Fibroblast of lung (primary cell): ENCODE results near the gene PDE1A. TPM values are rescaled to one million over a fixed set of nuclear protein-coding genes. Genes with fewer than 3 reads are reported as not detected.

ENCODE experiments used
- DNase-seq, 2 donors: peaks; one replicate each; pipeline versions ENCODE4 v3.0.0 to v3.0.0-alpha.2; 2010; ENCODE audit warnings: low read depth in 2 of 2
- H2AFZ ChIP-seq: 2 replicates; pipeline ENCODE4 v1.5.1; 2012; ENCODE audit warnings: low read length, control low read depth, inconsistent platforms
- H3K27ac ChIP-seq: 2 replicates; pipeline ENCODE4 v1.5.1; 2011; ENCODE audit warnings: low read length, control low read depth; ENCODE audit not compliant: insufficient read depth
- H3K27me3 ChIP-seq: 2 replicates; pipeline ENCODE4 v1.5.1; 2011; ENCODE audit warnings: mild to moderate bottlenecking, low read length; ENCODE audit not compliant: control insufficient read depth, insufficient read depth
- H3K36me3 ChIP-seq: 2 replicates; pipeline ENCODE4 v1.5.1; 2011; ENCODE audit warnings: low read length; ENCODE audit not compliant: control insufficient read depth, insufficient read depth
- H3K4me1 ChIP-seq: 2 replicates; pipeline ENCODE4 v1.5.1; 2011; ENCODE audit warnings: low read length; ENCODE audit not compliant: control insufficient read depth, insufficient read depth; ENCODE audit errors: extremely low read depth
- H3K4me2 ChIP-seq: 2 replicates; pipeline ENCODE4 v1.5.1; 2011; ENCODE audit warnings: low read length, control low read depth; ENCODE audit not compliant: insufficient read depth; ENCODE audit errors: extremely low read depth
- H3K4me3 ChIP-seq, 4 experiments: fragments of 200-600 bp in 1 of 4; sonication (generic) in 1 of 4; replicated peaks in 1 of 4; 2 replicates each; pipeline ENCODE4 v1.5.1; 2011 to 2016; ENCODE audit warnings: low read length in 4 of 4, low read depth in 3 of 4, mild to moderate bottlenecking in 3 of 4, control low read depth in 2 of 4, inconsistent platforms in 1 of 4, mixed read lengths in 1 of 4; ENCODE audit not compliant: insufficient read depth in 1 of 4; ENCODE audit errors: control extremely low read depth in 1 of 4
- H3K79me2 ChIP-seq: 2 replicates; pipeline ENCODE4 v1.5.1; 2012; ENCODE audit warnings: mild to moderate bottlenecking, low read length, inconsistent platforms; ENCODE audit not compliant: control insufficient read depth, insufficient read depth
- H3K9ac ChIP-seq: 2 replicates; pipeline ENCODE4 v1.5.1; 2011; ENCODE audit warnings: mild to moderate bottlenecking, low read length, control low read depth; ENCODE audit not compliant: insufficient read depth
- H3K9me3 ChIP-seq: 2 replicates; pipeline ENCODE4 v1.5.1; 2012; ENCODE audit warnings: low read depth, low read length; ENCODE audit not compliant: control insufficient read depth, insufficient read depth
- H4K20me1 ChIP-seq: 2 replicates; pipeline ENCODE4 v1.5.1; 2011; ENCODE audit warnings: low read length; ENCODE audit not compliant: control insufficient read depth, insufficient read depth; ENCODE audit errors: extremely low read depth
- CTCF ChIP-seq, 2 donors: IDR thresholded peaks in 1 of 2; conservative IDR thresholded peaks in 1 of 2; 1 replicate in 1 of 2; 2 replicates in 1 of 2; pipeline ENCODE4 v1.5.1; 2011 to 2012; ENCODE audit warnings: low read length in 2 of 2, control low read depth in 1 of 2, inconsistent platforms in 1 of 2, low read depth in 1 of 2, mild to moderate bottlenecking in 1 of 2
- EZH2 ChIP-seq: IDR thresholded peaks from 2 replicates; pipeline ENCODE4 v1.5.1; 2012; ENCODE audit warnings: low read length, control low read depth, mild to moderate bottlenecking; ENCODE audit errors: missing control alignments
- polyA plus RNA-seq, 2 donors: library from polyadenylated mRNA; depleted of rRNA in 1 of 2; stranded (reverse) in 1 of 2; unstranded in 1 of 2; fragments of >200 nt; gene quantifications; 2 replicates each; pipeline ENCODE4 v1.2.1, GENCODE V29; 2011 to 2012; ENCODE audit warnings: missing spikeins in 1 of 2
- total RNA-seq: library from RNA; depleted of rRNA; stranded (reverse); fragments of >200 nt; gene quantifications from 2 replicates; pipeline ENCODE4 v1.2.1, GENCODE V29; 2014

PDE1A gene
- total and polyA plus RNA-seq, 2 donors (not counting 1 experiment from before 2014, with no cell fraction given) = 4.0 to 7.1 TPM

- H2AFZ ChIP-seq = no peak overlapping the region
- TF ChIP-seq CTCF (conservative IDR thresholded peaks at IDR 0.05 in 1 of 2, IDR thresholded peaks at IDR 0.05 in 1 of 2; ENCODE audit: low read depth in 1 of 2, low read length in 2 of 2) (no peak), EZH2 (no peak)
- H3K79me2 ChIP-seq = no peaks in the 10 kb centered on the region
- H3K9ac ChIP-seq = no peak overlapping the region
- no peak overlapping the region for H3K4me2 ChIP-seq
- no peak for DNase-seq
- H3K4me1 ChIP-seq = no peaks in the 10 kb centered on the region
- no peaks in the 10 kb centered on the region for H3K36me3 ChIP-seq
- H3K27ac ChIP-seq = no peak overlapping the region
- no peaks in the 10 kb centered on the region for H3K27me3 ChIP-seq
- H3K4me3 ChIP-seq = no peak overlapping the region
- no peaks in the 10 kb centered on the region for H3K9me3 ChIP-seq
- no peaks in the 10 kb centered on the region for H4K20me1 ChIP-seq
Observed at GRCh38 chr2:182349268-182349667, 77.6 kb downstream of the PDE1A start.

- H3K9ac ChIP-seq = no peak overlapping the region
- no peaks in the 10 kb centered on the region for H3K79me2 ChIP-seq
- H4K20me1 ChIP-seq = no peaks in the 10 kb centered on the region
- no peak overlapping the region for H2AFZ ChIP-seq
- no peak overlapping the region for H3K4me2 ChIP-seq
- H3K4me1 ChIP-seq = no peaks in the 10 kb centered on the region
- no peak for DNase-seq
- no peak for TF ChIP-seq EZH2
- TF ChIP-seq CTCF (conservative IDR thresholded peaks at IDR 0.05 in 1 of 2, IDR thresholded peaks at IDR 0.05 in 1 of 2; ENCODE audit: low read depth in 1 of 2, low read length in 2 of 2) = no peak
- H3K27ac ChIP-seq = no peak overlapping the region
- no peaks in the 10 kb centered on the region for H3K27me3 ChIP-seq
- no peaks in the 10 kb centered on the region for H3K9me3 ChIP-seq
- H3K36me3 ChIP-seq = no peaks in the 10 kb centered on the region
- H3K4me3 ChIP-seq = no peak overlapping the region
Observed at GRCh38 chr2:182345384-182345783, 81.5 kb downstream of the PDE1A start.

GRCh38 chr2:182330451-182331305 is 96.2 kb downstream of the PDE1A start:
- Histone ChIP-seq H3K9ac (no peak overlapping the region), H3K27ac (no peak overlapping the region), H3K4me2 (no peak overlapping the region), H4K20me1 (no peaks in the 10 kb centered on the region), H3K4me3 (no peak overlapping the region), H3K4me1 (no peaks in the 10 kb centered on the region), H3K36me3 (no peaks in the 10 kb centered on the region), H3K9me3 (no peaks in the 10 kb centered on the region), H3K27me3 (no peaks in the 10 kb centered on the region), H2AFZ (no peak overlapping the region), H3K79me2 (no peaks in the 10 kb centered on the region)
- peak; percentile 36 to 46 for DNase-seq
- TF ChIP-seq EZH2 = no peak
- TF ChIP-seq CTCF (conservative IDR thresholded peaks at IDR 0.05 in 1 of 2, IDR thresholded peaks at IDR 0.05 in 1 of 2; ENCODE audit: low read depth in 1 of 2, low read length in 2 of 2) = no peak
